GM06990 (cell line): Measurements from ENCODE around the gene DOHH.

ENCODE experiments used
- DNase-seq: peaks from one replicate; pipeline ENCODE4 v3.0.0-alpha.2; 2011; ENCODE audit not compliant: insufficient read length; ENCODE audit errors: extremely low read depth
- H3K27me3 ChIP-seq: replicated peaks from 2 replicates; pipeline ENCODE4 v1.6.0; 2011; ENCODE audit warnings: low read length; ENCODE audit not compliant: control insufficient read depth, insufficient read depth
- H3K36me3 ChIP-seq: 2 replicates; pipeline ENCODE4 v1.5.1; 2011; ENCODE audit warnings: low read length; ENCODE audit not compliant: control insufficient read depth, insufficient read depth
- H3K4me3 ChIP-seq: replicated peaks from 2 replicates; pipeline ENCODE4 v1.5.1; 2011; ENCODE audit warnings: low read depth, mild to moderate bottlenecking, control low read depth, low read length
- CTCF ChIP-seq: IDR thresholded peaks from 2 replicates; pipeline ENCODE4 v1.5.1; 2011; ENCODE audit warnings: low read length, control low read depth, mild to moderate bottlenecking, inconsistent platforms; ENCODE audit not compliant: insufficient read depth, poor library complexity, severe bottlenecking

The DOHH gene

GRCh38 chr19:3539756-3540118 lies 39.3 kb upstream of the DOHH start:
- H3K27me3 ChIP-seq = no peaks in the 10 kb centered on the region
- no peak overlapping the region for H3K4me3 ChIP-seq
- no peak for DNase-seq
- TF ChIP-seq CTCF = no peak
- H3K36me3 ChIP-seq = peaks cover 17% of the 10 kb centered on the region

GRCh38 chr19:3538965-3539755 lies 38.7 kb upstream of the DOHH start, which contains the start of gene TEKTIP1:
Gene TEKTIP1 (plus strand): TSS chr19:3539174. CDS start chr19:3539178, 4 bp downstream.
- TF ChIP-seq CTCF = no peak
- Histone ChIP-seq H3K27me3 (no peaks in the 10 kb centered on the region), H3K36me3 (peaks cover 17% of the 10 kb centered on the region), H3K4me3 (no peak within 1 kb of the TSS)
- DNase-seq = peak; percentile 16

- H3K36me3 ChIP-seq = peaks cover 19% of the 10 kb centered on the region
Measured at GRCh38 chr19:3538258-3538929, 37.9 kb upstream of the DOHH start.

GRCh38 chr19:3537438-3538240 lies 37.2 kb upstream of the DOHH start:
- Histone ChIP-seq H3K27me3 (no peaks in the 10 kb centered on the region), H3K36me3 (peaks cover 20% of the 10 kb centered on the region), H3K4me3 (no peak overlapping the region)
- no peak for DNase-seq
- no peak for TF ChIP-seq CTCF

More at GRCh38 chr19:3538258-3538929, 37.9 kb upstream of the DOHH start:
- no peak for TF ChIP-seq CTCF
- DNase-seq = peak; percentile 26
- no peak overlapping the region for H3K4me3 ChIP-seq
- no peaks in the 10 kb centered on the region for H3K27me3 ChIP-seq

GRCh38 chr19:3537101-3537437 lies 36.6 kb upstream of the DOHH start:
- Histone ChIP-seq H3K36me3 (peaks cover 26% of the 10 kb centered on the region), H3K27me3 (no peaks in the 10 kb centered on the region), H3K4me3 (no peak overlapping the region)
- DNase-seq = no peak
- TF ChIP-seq CTCF = no peak
